GM23248 (cell line): ENCODE measurements around the gene UGP2.

Experiments used
- EZH2 ChIP-seq: fragments of 200-600 bp; sonication (generic); IDR thresholded peaks from 2 replicates; pipeline ENCODE4 v1.6.1; 2018; ENCODE audit warnings: antibody characterized with exemption, mild to moderate bottlenecking; ENCODE audit not compliant: insufficient read depth, poor library complexity, severe bottlenecking
- EZH2phosphoT487 ChIP-seq: fragments of 200-600 bp; sonication (generic); IDR thresholded peaks from 2 replicates; pipeline ENCODE4 v1.6.1; 2018; ENCODE audit warnings: antibody characterized with exemption, moderate library complexity, mild to moderate bottlenecking, low read depth; ENCODE audit not compliant: insufficient read depth

- TF ChIP-seq EZH2phosphoT487 (no peak), EZH2 (no peak)
These were observed 40.2 kb upstream of the UGP2 start for GRCh38 chr2:63801455-63801854.
